Stimulated activated CD8-positive, alpha-beta memory T cell treated with anti-CD3 and anti-CD28 coated beads, Interleukin-7, amount 100 ng/mL, for 48 hours (primary cell): ENCODE data around the gene AP2A1.

Experiments
- DNase-seq, 2 donors: peaks; one replicate each; pipeline ENCODE4 v3.0.0-alpha.2; 2020; ENCODE audit warnings: low read depth in 1 of 2; ENCODE audit errors: extremely low read depth in 1 of 2

The AP2A1 gene

DNA sequence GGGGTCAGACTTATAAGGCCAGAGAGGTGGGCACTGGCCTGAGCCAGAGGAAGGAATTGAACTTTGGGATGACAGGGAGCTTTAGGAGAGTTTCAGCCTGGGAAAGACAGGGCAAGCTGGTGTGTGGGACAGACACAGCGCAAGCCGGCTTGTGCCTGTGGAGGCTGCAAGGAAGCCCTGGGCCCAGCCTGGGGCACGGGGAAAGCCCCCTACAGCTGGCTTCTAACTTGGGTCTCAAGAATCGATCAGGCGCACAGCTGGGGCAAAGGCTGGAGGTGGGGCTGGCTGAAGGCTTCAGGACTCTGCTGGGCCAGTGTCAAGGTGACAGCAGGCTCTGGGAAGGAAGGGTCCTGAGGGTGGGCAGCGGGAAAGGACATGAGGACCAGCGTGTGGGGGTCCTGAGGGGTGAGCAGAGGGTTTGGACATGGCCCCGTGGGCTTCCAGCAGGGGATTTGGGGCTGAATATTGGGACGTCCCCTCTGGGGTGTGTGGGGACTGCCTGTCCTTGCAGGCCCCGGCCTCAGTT lies 87.1 kb downstream of the AP2A1 start:
- no peak for DNase-seq

DNA sequence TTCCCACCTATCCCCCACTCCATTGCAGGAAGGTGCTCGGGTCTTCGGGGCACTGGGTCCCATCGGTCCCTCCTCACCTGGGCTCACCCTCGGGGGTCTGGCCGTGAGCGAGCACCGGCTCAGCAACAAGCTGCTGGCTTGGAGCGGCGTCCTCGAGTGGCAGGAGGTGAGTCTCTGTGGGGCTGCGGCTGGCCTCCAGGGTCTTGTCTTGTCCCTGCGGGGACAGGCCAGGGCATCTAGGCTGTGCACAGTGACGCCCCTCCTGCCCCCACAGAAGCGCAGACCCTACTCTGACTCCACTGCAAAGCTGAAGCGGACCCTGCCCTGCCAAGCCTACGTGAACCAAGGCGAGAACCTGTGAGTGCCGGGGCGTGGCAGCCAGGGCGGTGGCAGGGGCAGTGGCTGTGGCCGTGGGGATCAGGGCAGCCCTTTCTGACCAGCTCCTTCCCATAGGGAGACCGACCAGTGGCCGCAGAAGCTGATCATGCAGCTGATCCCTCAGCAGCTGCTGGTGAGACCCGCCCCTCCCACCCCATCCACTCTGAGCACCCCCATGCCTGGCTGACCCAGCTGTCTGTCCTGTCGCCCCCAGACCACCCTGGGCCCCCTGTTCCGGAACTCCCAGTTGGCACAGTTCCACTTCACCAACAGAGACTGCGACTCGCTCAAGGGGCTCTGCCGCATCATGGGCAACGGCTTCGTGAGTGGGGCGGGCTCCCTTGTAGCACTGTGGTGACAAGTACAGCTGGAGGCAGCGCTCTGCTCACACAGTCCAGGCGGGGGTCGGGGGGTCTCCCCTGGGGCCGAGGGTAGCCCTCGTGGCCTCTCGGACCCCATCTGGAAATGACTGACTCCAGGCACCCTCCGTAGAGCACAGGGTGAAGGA lies 87.8 kb downstream of the AP2A1 start:
- DNase-seq: no peak

DNA sequence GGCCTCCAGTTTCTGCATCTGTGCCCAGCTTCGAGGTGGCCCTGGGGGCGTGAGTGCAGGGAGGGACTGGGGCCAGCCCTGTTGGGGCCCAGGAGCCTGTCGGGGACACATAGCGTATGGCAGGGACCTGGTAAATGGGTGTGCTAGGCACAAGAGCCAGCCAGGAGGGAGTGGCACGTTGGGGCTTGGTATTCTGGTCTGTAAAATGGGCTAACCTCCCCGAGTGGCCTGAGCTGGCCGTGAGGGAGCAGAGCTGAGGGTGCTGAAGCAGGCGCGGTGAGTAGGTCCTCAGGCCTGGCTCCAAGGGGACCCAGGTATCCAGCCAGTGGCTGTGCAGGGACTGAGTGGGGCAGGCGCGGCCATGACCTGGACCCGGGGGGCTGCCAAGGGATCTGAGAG lies 88.5 kb downstream of the AP2A1 start:
- DNase-seq: no peak

DNA sequence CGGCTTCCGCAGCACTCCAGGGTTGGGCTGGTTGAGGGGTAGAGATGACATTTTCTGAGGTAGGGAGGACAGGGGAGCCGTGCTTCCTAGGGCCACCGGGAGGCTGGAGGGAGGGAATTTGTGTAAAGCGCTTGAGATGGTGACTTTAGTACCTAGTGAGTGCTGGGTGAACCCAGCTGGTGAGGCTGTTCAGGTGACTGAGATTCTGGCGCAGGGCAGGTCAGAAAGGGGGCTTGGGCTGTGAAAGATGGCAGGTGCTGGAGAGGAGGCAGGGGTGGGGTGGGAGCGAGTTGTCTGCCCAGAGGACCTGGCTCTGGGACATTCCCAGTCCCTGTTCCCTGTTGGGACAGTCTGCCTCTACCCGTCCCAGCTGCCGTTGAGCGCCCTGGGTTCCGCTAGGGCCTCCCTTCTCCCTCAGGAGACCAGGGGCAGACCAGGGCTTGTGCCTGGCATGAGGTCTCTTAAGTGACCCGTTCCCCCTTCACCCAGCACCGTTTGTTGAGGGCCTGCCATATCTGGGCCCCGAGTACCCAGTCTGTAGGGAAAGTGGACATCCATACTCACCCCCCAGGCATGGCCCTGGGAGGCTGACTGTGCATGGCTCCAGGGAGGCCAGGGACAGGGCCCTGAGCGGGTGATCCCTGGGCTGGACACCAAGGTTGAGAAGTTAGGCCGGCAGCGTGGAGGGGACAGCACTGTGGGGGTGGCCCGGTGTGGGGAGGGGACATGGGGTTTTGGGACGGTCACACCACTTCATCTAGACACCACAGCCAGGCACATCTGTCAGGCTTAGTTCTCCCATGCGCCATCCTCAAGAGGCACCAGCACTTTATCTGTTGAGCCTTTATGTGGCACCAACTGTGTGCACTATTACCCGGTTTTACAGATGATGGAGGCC lies 89.1 kb downstream of the AP2A1 start:
- DNase-seq: no peak

DNA sequence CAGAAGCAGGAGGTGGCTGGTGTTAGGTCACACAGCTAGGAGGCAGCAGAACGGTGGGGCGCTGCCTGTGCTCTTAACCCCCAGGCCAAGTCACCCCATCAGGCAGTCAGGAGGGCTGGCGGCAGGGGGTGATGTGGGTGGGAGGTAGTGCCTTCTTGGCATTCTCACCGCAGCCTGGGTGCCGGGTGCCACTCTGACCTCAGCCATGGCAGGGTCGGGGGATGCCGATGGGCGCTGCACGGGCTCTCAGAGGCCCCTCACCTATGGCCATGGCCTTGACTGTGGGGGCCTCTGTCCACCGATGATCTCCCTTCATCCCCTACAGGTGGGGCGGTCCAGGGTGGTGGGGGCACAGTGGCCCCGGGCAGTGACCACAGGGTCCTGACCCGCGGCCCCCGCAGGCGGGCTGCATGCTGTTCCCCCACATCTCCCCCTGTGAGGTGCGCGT lies 89.8 kb downstream of the AP2A1 start:
- no peak for DNase-seq
